GM12874 (cell line): ENCODE data around the gene ZNF277.

ENCODE experiments used
- CTCF ChIP-seq: IDR thresholded peaks from 2 replicates; pipeline ENCODE4 v1.5.1; 2011; ENCODE audit warnings: low read depth, mild to moderate bottlenecking, control low read depth, low read length, moderate library complexity; ENCODE audit not compliant: insufficient read depth

The ZNF277 gene

GRCh38 chr7:112162142-112162766 lies 44.2 kb upstream of the ZNF277 start:
- no peak for TF ChIP-seq CTCF

- no peak for TF ChIP-seq CTCF
Measured at GRCh38 chr7:112162784-112163506, 43.5 kb upstream of the ZNF277 start.

GRCh38 chr7:112167147-112167546 lies 39.3 kb upstream of the ZNF277 start:
- TF ChIP-seq CTCF = no peak

GRCh38 chr7:112168915-112169314 lies 37.6 kb upstream of the ZNF277 start:
- TF ChIP-seq CTCF = no peak

GRCh38 chr7:112171673-112172072 lies 34.8 kb upstream of the ZNF277 start:
- no peak for TF ChIP-seq CTCF

GRCh38 chr7:112172870-112173567 lies 33.5 kb upstream of the ZNF277 start:
- TF ChIP-seq CTCF = no peak

GRCh38 chr7:112173568-112173905 lies 33.0 kb upstream of the ZNF277 start:
- TF ChIP-seq CTCF = no peak
